Measurements from ENCODE around the gene SLC16A2. TPM values are rescaled to one million over a fixed set of nuclear protein-coding genes. Genes with fewer than 3 reads are reported as not detected.
A peak's percentile ranks its signal among the peaks of the same experiment; 100 is the strongest.

SLC16A2 gene
- total RNA-seq, 1 experiment from 2014 or later, result 17.8 TPM

- Histone ChIP-seq H3K4me1 (ENCODE audit: insufficient read depth, low read length, poor library complexity, severe bottlenecking) (no peaks in the 10 kb centered on the region), H3K9me3 (ENCODE audit: low read depth, low read length, poor library complexity, severe bottlenecking) (no peaks in the 10 kb centered on the region), H3K27ac (ENCODE audit: low read depth, low read length, poor library complexity, severe bottlenecking) (peak overlapping the region; percentile 81), H3K4me3 (ENCODE audit: low read depth, low read length, poor library complexity, severe bottlenecking) (peak overlapping the region; percentile 62), H3K27me3 (replicated peaks; ENCODE audit: insufficient read depth, low read depth, low read length, poor library complexity) (no peaks in the 10 kb centered on the region), H3K36me3 (ENCODE audit: insufficient read depth, low read length, poor library complexity, severe bottlenecking) (no peaks in the 10 kb centered on the region)
- BruUV-seq (replicated peaks), result no TSS peak
- POLR2A ChIA-PET (ENCODE audit: low non-redundant PET), result interaction anchor here (0.6 kb wide), 1 partner anchor 102 kb away, joined by 4 read pairs; no protein-coding TSS in a partner anchor
- intact Hi-C loops (cut with micrococcal nuclease; ENCODE audit: unreplicated experiment), result loop anchor here (5.0 kb wide), 1 partner anchor 117 kb away; no protein-coding TSS in a partner anchor
- DNase-seq (ENCODE audit: low spot score), result no peak
- no peak for TF ChIP-seq EZH2 (IDR thresholded peaks at IDR 0.05; ENCODE audit: borderline replicate concordance, low read depth, low read length, poor library complexity, severe bottlenecking)
- TF ChIP-seq CTCF (conservative IDR thresholded peaks at IDR 0.05; ENCODE audit: low read depth, low read length), result no peak
- CTCF ChIA-PET, result interaction anchor here (0.6 kb wide), 1 partner anchor 115 kb away, joined by 3 read pairs; no protein-coding TSS in a partner anchor
These were observed 1.5 kb upstream of the SLC16A2 start for GRCh38 chrX:74419864-74420195.

- H3K4me3 ChIP-seq (ENCODE audit: low read depth, low read length, poor library complexity, severe bottlenecking), result peak overlapping the region; percentile 62
- CTCF ChIA-PET, result interaction anchor here (0.6 to 0.7 kb wide), 2 partner anchors 102 to 114 kb away, joined by 3 read pairs; no protein-coding TSS in a partner anchor
- no peaks in the 10 kb centered on the region for H3K9me3 ChIP-seq (ENCODE audit: low read depth, low read length, poor library complexity, severe bottlenecking)
- no peaks in the 10 kb centered on the region for H3K27me3 ChIP-seq (replicated peaks; ENCODE audit: insufficient read depth, low read depth, low read length, poor library complexity)
- POLR2A ChIA-PET (ENCODE audit: low non-redundant PET), result no interaction called here
- intact Hi-C loops (cut with micrococcal nuclease; ENCODE audit: unreplicated experiment), result loop anchor here (5.0 kb wide), 1 partner anchor 117 kb away; no protein-coding TSS in a partner anchor
- H3K27ac ChIP-seq (ENCODE audit: low read depth, low read length, poor library complexity, severe bottlenecking), result peak overlapping the region; percentile 81
- no peaks in the 10 kb centered on the region for H3K4me1 ChIP-seq (ENCODE audit: insufficient read depth, low read length, poor library complexity, severe bottlenecking)
- no peak for TF ChIP-seq EZH2 (IDR thresholded peaks at IDR 0.05; ENCODE audit: borderline replicate concordance, low read depth, low read length, poor library complexity, severe bottlenecking)
- 0 out of 2 replicates have a peak, but pooled peaks have one; percentile 23 for TF ChIP-seq CTCF (conservative IDR thresholded peaks at IDR 0.05; ENCODE audit: low read depth, low read length)
- no TSS peak for BruUV-seq (replicated peaks)
- H3K36me3 ChIP-seq (ENCODE audit: insufficient read depth, low read length, poor library complexity, severe bottlenecking), result no peaks in the 10 kb centered on the region
- peak; percentile 46 for DNase-seq (ENCODE audit: low spot score)
These were observed 877 bp upstream of the SLC16A2 start for GRCh38 chrX:74420196-74421035.

GRCh38 chrX:74421740-74422352 is 553 bp downstream of the SLC16A2 start:
- ChIA-PET POLR2A (ENCODE audit: low non-redundant PET) (no interaction called here), CTCF (no interaction called here)
- Histone ChIP-seq H3K27ac (ENCODE audit: low read depth, low read length, poor library complexity, severe bottlenecking) (no peak overlapping the region), H3K27me3 (replicated peaks; ENCODE audit: insufficient read depth, low read depth, low read length, poor library complexity) (no peaks in the 10 kb centered on the region), H3K4me3 (ENCODE audit: low read depth, low read length, poor library complexity, severe bottlenecking) (peak overlapping the region; percentile 62), H3K9me3 (ENCODE audit: low read depth, low read length, poor library complexity, severe bottlenecking) (no peaks in the 10 kb centered on the region), H3K36me3 (ENCODE audit: insufficient read depth, low read length, poor library complexity, severe bottlenecking) (no peaks in the 10 kb centered on the region), H3K4me1 (ENCODE audit: insufficient read depth, low read length, poor library complexity, severe bottlenecking) (no peaks in the 10 kb centered on the region)
- intact Hi-C loops (cut with micrococcal nuclease; ENCODE audit: unreplicated experiment), result loop anchor here (5.0 kb wide), 1 partner anchor 115 kb away; no protein-coding TSS in a partner anchor
- DNase-seq (ENCODE audit: low spot score), result no peak
- TF ChIP-seq EZH2 (IDR thresholded peaks at IDR 0.05; ENCODE audit: borderline replicate concordance, low read depth, low read length, poor library complexity, severe bottlenecking) (no peak), CTCF (conservative IDR thresholded peaks at IDR 0.05; ENCODE audit: low read depth, low read length) (no peak)
- BruUV-seq (replicated peaks), result no TSS peak
